Caki2 (cell line): ENCODE results near the gene NPW. TPM values are rescaled to one million over a fixed set of nuclear protein-coding genes. Genes with fewer than 3 reads are reported as not detected.

Source experiments
- DNase-seq: peaks from one replicate; pipeline ENCODE4 v3.0.0-alpha.2; 2015; ENCODE audit warnings: low read depth
- in situ Hi-C: cut with HindIII; loops from 2 replicates; pipeline ENCODE4 v1.10.0; 2016; ENCODE audit warnings: low sequenced_read_pairs, low pct_unique_long_range_greater_than_20kb, mixed read lengths
- total RNA-seq: library from RNA; depleted of rRNA; stranded (reverse); fragments of >200 nt; shearing (Covaris generic); gene quantifications from 2 replicates; pipeline ENCODE4 v1.2.3, GENCODE V29; 2014; ENCODE audit warnings: low replicate concordance

NPW gene
- total RNA-seq, 1 experiment from 2014 or later = not detected

- in situ Hi-C loops = no loop called here
- DNase-seq = no peak
These were observed 36.5 kb upstream of the NPW start for GRCh38 chr16:1982991-1983543.

GRCh38 chr16:1983544-1984346, 35.8 kb upstream of the NPW start, which contains the start of gene GFER:
TSS of gene GFER (plus strand) at chr16:1984193. CDS start at chr16:1984219, 26 bp downstream.
- in situ Hi-C loops = no loop called here
- DNase-seq = peak; percentile 92

GRCh38 chr16:1984347-1985225, 35.0 kb upstream of the NPW start:
- in situ Hi-C loops = no loop called here
- DNase-seq = no peak

GRCh38 chr16:1985466-1986150, 34.0 kb upstream of the NPW start:
- in situ Hi-C loops = no loop called here
- no peak for DNase-seq

- no peak for DNase-seq
- in situ Hi-C loops = no loop called here
These were observed 32.4 kb upstream of the NPW start for GRCh38 chr16:1987198-1987597.

- in situ Hi-C loops = no loop called here
- DNase-seq = no peak
These were observed 30.1 kb upstream of the NPW start, which contains the start of gene SYNGR3 for GRCh38 chr16:1989209-1990100. TSS of gene SYNGR3 (plus strand) at chr16:1989970. CDS start at chr16:1990103, 133 bp downstream.

- in situ Hi-C loops = no loop called here
- DNase-seq = no peak
These were observed 29.6 kb upstream of the NPW start for GRCh38 chr16:1990101-1990350.

- in situ Hi-C loops = no loop called here
- DNase-seq = peak; percentile 45
These were observed 29.0 kb upstream of the NPW start for GRCh38 chr16:1990351-1991134.

GRCh38 chr16:1991135-1991551, 28.4 kb upstream of the NPW start:
- in situ Hi-C loops = no loop called here
- DNase-seq = no peak

GRCh38 chr16:1991588-1991947, 28.0 kb upstream of the NPW start:
- in situ Hi-C loops = no loop called here
- DNase-seq = no peak

- peak; percentile 78 for DNase-seq
These were observed 27.5 kb upstream of the NPW start for GRCh38 chr16:1991948-1992703.

GRCh38 chr16:1992704-1993317, 26.8 kb upstream of the NPW start:
- no peak for DNase-seq
- in situ Hi-C loops = no loop called here

More at GRCh38 chr16:1991948-1992703, 27.5 kb upstream of the NPW start:
- in situ Hi-C loops = no loop called here

- in situ Hi-C loops = no loop called here
These were observed 25.9 kb upstream of the NPW start for GRCh38 chr16:1993731-1994131.

GRCh38 chr16:1997494-1998359, 21.9 kb upstream of the NPW start:
- in situ Hi-C loops = no loop called here
- DNase-seq = peak; percentile 59

More at GRCh38 chr16:1993731-1994131, 25.9 kb upstream of the NPW start:
- DNase-seq = peak; percentile 82

- DNase-seq = no peak
- in situ Hi-C loops = no loop called here
These were observed 21.2 kb upstream of the NPW start for GRCh38 chr16:1998360-1998835.
